Measurements from ENCODE around the gene ABHD17C.

DNA sequence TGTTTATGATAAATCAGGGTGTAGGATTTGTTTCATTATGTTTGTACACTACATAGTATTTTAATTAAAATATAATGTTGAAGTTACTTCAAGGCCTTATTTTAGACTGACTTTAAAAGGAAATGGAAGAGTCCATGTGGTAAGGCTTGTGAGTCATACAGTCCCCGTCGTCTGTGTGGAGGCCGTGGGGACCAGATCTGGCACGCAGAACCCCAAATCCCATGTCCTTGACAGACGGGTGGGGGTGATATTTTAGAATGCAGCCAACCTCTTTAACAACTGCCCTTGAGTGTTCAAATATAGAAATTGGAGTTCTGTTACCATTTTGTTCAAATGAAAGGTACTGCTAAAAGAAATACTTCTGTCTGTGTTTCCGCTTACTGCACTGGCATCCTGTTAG, 35.8 kb downstream of the ABHD17C start:
- TF ChIP-seq POLR2AphosphoS5 (IDR thresholded peaks at IDR 0.05; ENCODE audit: low read depth) = no peak
- TF ChIP-seq, protein P1, sequence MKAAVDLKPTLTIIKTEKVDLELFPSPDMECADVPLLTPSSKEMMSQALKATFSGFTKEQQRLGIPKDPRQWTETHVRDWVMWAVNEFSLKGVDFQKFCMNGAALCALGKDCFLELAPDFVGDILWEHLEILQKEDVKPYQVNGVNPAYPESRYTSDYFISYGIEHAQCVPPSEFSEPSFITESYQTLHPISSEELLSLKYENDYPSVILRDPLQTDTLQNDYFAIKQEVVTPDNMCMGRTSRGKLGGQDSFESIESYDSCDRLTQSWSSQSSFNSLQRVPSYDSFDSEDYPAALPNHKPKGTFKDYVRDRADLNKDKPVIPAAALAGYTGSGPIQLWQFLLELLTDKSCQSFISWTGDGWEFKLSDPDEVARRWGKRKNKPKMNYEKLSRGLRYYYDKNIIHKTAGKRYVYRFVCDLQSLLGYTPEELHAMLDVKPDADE (IDR thresholded peaks at IDR 0.05) = no peak
- no peak for TF ChIP-seq CREB1 (CRISPR knock-in tag; IDR thresholded peaks at IDR 0.05; ENCODE audit: low read depth)
- no peak for TF ChIP-seq EZH2phosphoT487 (IDR thresholded peaks at IDR 0.05; ENCODE audit: unreplicated experiment)
- TF ChIP-seq, protein P2, sequence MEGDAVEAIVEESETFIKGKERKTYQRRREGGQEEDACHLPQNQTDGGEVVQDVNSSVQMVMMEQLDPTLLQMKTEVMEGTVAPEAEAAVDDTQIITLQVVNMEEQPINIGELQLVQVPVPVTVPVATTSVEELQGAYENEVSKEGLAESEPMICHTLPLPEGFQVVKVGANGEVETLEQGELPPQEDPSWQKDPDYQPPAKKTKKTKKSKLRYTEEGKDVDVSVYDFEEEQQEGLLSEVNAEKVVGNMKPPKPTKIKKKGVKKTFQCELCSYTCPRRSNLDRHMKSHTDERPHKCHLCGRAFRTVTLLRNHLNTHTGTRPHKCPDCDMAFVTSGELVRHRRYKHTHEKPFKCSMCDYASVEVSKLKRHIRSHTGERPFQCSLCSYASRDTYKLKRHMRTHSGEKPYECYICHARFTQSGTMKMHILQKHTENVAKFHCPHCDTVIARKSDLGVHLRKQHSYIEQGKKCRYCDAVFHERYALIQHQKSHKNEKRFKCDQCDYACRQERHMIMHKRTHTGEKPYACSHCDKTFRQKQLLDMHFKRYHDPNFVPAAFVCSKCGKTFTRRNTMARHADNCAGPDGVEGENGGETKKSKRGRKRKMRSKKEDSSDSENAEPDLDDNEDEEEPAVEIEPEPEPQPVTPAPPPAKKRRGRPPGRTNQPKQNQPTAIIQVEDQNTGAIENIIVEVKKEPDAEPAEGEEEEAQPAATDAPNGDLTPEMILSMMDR (conservative IDR thresholded peaks at IDR 0.05; ENCODE audit: low read depth in 2 of 2) = no peak
- no peak for TF ChIP-seq EZH2 (IDR thresholded peaks at IDR 0.05; ENCODE audit: low read depth, unreplicated experiment)
- no peak for TF ChIP-seq NANOG (IDR thresholded peaks at IDR 0.05; ENCODE audit: borderline replicate concordance)
- TF ChIP-seq, protein P3, sequence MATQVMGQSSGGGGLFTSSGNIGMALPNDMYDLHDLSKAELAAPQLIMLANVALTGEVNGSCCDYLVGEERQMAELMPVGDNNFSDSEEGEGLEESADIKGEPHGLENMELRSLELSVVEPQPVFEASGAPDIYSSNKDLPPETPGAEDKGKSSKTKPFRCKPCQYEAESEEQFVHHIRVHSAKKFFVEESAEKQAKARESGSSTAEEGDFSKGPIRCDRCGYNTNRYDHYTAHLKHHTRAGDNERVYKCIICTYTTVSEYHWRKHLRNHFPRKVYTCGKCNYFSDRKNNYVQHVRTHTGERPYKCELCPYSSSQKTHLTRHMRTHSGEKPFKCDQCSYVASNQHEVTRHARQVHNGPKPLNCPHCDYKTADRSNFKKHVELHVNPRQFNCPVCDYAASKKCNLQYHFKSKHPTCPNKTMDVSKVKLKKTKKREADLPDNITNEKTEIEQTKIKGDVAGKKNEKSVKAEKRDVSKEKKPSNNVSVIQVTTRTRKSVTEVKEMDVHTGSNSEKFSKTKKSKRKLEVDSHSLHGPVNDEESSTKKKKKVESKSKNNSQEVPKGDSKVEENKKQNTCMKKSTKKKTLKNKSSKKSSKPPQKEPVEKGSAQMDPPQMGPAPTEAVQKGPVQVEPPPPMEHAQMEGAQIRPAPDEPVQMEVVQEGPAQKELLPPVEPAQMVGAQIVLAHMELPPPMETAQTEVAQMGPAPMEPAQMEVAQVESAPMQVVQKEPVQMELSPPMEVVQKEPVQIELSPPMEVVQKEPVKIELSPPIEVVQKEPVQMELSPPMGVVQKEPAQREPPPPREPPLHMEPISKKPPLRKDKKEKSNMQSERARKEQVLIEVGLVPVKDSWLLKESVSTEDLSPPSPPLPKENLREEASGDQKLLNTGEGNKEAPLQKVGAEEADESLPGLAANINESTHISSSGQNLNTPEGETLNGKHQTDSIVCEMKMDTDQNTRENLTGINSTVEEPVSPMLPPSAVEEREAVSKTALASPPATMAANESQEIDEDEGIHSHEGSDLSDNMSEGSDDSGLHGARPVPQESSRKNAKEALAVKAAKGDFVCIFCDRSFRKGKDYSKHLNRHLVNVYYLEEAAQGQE (IDR thresholded peaks at IDR 0.05; ENCODE audit: unreplicated experiment) = no peak
- no peak for TF ChIP-seq JUNB (IDR thresholded peaks at IDR 0.05; ENCODE audit: unreplicated experiment)
- TF ChIP-seq ZNF331 (CRISPR knock-in tag; IDR thresholded peaks at IDR 0.05; ENCODE audit: low read depth) = no peak
